GM18499 (cell line): ENCODE measurements around the gene RAD1.
"Not testable (repeated sequence)": the region's sequence is repeated elsewhere in the genome, so short reads cannot be mapped to it uniquely, and the experiment has no call there.

Experiments used
- ATAC-seq: cut with Tn5 transposase; IDR thresholded peaks from one replicate; pipeline ENCODE4 v1.9.1; 2021; ENCODE audit warnings: moderate number of reproducible peaks; ENCODE audit not compliant: insufficient read depth, unreplicated experiment

Gene RAD1

GRCh38 chr5:34915139-34915855 is at the start of gene RAD1, which contains the start of gene BRIX1:
TSS of gene RAD1 (minus strand) at chr5:34915504. CDS start at chr5:34914892, 612 bp downstream.
TSS of gene BRIX1 (plus strand) at chr5:34915711. CDS start at chr5:34915739, 28 bp downstream.
- peak; percentile 84 for ATAC-seq

GRCh38 chr5:34959323-34959722 is 44.0 kb upstream of the RAD1 start:
- peak; percentile 97 for ATAC-seq

- no peak for ATAC-seq
Measured at GRCh38 chr5:34957857-34958690, 42.8 kb upstream of the RAD1 start.

GRCh38 chr5:34957321-34957720 is 42.0 kb upstream of the RAD1 start:
- ATAC-seq: no peak

- no peak for ATAC-seq
Measured at GRCh38 chr5:34944460-34945047, 29.2 kb upstream of the RAD1 start.

GRCh38 chr5:34944044-34944443 is 28.7 kb upstream of the RAD1 start:
- no peak for ATAC-seq

- ATAC-seq: no peak
Measured at GRCh38 chr5:34941936-34942335, 26.6 kb upstream of the RAD1 start.

GRCh38 chr5:34932947-34933346 is 17.6 kb upstream of the RAD1 start:
- no peak for ATAC-seq

- ATAC-seq: no peak
Measured at GRCh38 chr5:34930870-34931269, 15.6 kb upstream of the RAD1 start.

GRCh38 chr5:34930462-34930844 is 15.1 kb upstream of the RAD1 start:
- no peak for ATAC-seq

GRCh38 chr5:34929720-34930461 is 14.6 kb upstream of the RAD1 start:
- ATAC-seq: peak; percentile 58

- ATAC-seq: peak; percentile 80
Measured at GRCh38 chr5:34929134-34929719, 13.9 kb upstream of the RAD1 start, which contains the start of gene DNAJC21. TSS of gene DNAJC21 (plus strand) at chr5:34929559. CDS start at chr5:34929820, 261 bp downstream.

GRCh38 chr5:34928267-34928666 is 13.0 kb upstream of the RAD1 start:
- ATAC-seq: no peak

GRCh38 chr5:34927785-34928184 is 12.5 kb upstream of the RAD1 start:
- ATAC-seq: no peak

GRCh38 chr5:34926318-34926888 is 11.1 kb upstream of the RAD1 start:
- ATAC-seq: no peak

GRCh38 chr5:34924462-34924765 is 9.1 kb upstream of the RAD1 start:
- ATAC-seq: no peak

- peak; percentile 72 for ATAC-seq
Measured at GRCh38 chr5:34923694-34924461, 8.6 kb upstream of the RAD1 start.

GRCh38 chr5:34923256-34923655 is 8.0 kb upstream of the RAD1 start:
- ATAC-seq: not testable (repeated sequence)

- ATAC-seq: no peak
Measured at GRCh38 chr5:34919077-34919476, 3.8 kb upstream of the RAD1 start.
